ENCODE measurements around the gene BST1.

DNA sequence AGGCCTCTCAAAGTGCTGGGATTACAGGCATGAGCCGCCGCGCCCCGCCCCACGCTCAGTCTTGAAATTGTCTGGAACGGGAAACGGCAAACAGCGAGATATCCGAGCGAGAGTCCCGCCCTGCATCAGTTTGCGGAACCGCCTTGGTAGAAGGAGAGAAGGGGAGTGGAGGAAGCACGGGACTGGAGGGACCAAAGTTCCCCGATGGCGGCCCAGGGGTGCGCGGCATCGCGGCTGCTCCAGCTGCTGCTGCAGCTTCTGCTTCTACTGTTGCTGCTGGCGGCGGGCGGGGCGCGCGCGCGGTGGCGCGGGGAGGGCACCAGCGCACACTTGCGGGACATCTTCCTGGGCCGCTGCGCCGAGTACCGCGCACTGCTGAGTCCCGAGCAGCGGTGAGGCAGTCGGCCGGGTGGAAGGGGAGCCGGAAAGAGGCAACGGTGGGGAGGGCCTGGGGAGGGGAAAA is at the start of gene BST1:
- TF ChIP-seq, protein P1, sequence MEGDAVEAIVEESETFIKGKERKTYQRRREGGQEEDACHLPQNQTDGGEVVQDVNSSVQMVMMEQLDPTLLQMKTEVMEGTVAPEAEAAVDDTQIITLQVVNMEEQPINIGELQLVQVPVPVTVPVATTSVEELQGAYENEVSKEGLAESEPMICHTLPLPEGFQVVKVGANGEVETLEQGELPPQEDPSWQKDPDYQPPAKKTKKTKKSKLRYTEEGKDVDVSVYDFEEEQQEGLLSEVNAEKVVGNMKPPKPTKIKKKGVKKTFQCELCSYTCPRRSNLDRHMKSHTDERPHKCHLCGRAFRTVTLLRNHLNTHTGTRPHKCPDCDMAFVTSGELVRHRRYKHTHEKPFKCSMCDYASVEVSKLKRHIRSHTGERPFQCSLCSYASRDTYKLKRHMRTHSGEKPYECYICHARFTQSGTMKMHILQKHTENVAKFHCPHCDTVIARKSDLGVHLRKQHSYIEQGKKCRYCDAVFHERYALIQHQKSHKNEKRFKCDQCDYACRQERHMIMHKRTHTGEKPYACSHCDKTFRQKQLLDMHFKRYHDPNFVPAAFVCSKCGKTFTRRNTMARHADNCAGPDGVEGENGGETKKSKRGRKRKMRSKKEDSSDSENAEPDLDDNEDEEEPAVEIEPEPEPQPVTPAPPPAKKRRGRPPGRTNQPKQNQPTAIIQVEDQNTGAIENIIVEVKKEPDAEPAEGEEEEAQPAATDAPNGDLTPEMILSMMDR (IDR thresholded peaks at IDR 0.05; ENCODE audit: low read depth, low read length, poor library complexity, severe bottlenecking): no peak
- TF ChIP-seq EZH2phosphoT487 (IDR thresholded peaks at IDR 0.05; ENCODE audit: borderline replicate concordance, low read length): no peak

All from DOHH2 (cell line).